Central memory CD8-positive, alpha-beta T cell (primary cell): ENCODE data around the gene RNF208.

ENCODE experiments used
- ATAC-seq: fragments of 150-1000 bp; cut with Tn5 transposase; replicated peaks from 2 replicates; pipeline ENCODE4 v1.10.0; 2022; ENCODE audit warnings: mild to moderate bottlenecking, moderate FRiP score, moderate number of reproducible peaks; ENCODE audit not compliant: poor library complexity, severe bottlenecking; ENCODE audit errors: extremely low read depth
- DNase-seq, 2 donors: peaks; one replicate each; pipeline ENCODE4 v3.0.0; 2021; ENCODE audit warnings: low spot score in 2 of 2
- H3K27ac Mint-ChIP-seq: one replicate; pipeline ENCODE4 v1.8.0; 2022; ENCODE audit warnings: low read depth, mild to moderate bottlenecking, moderate library complexity, mixed read lengths
- H3K27me3 Mint-ChIP-seq: one replicate; pipeline ENCODE4 v1.8.0; 2022; ENCODE audit warnings: mixed read lengths
- H3K36me3 Mint-ChIP-seq: one replicate; pipeline ENCODE4 v1.8.0; 2022; ENCODE audit warnings: mild to moderate bottlenecking, moderate library complexity, mixed read lengths; ENCODE audit not compliant: insufficient read depth
- H3K4me1 Mint-ChIP-seq: one replicate; pipeline ENCODE4 v1.8.0; 2022; ENCODE audit warnings: mixed read lengths
- H3K4me3 Mint-ChIP-seq: one replicate; pipeline ENCODE4 v1.8.0; 2022; ENCODE audit warnings: mild to moderate bottlenecking, moderate library complexity, mixed read lengths
- H3K9me3 Mint-ChIP-seq: one replicate; pipeline ENCODE4 v1.8.0; 2022; ENCODE audit warnings: mixed read lengths

Gene RNF208

DNA sequence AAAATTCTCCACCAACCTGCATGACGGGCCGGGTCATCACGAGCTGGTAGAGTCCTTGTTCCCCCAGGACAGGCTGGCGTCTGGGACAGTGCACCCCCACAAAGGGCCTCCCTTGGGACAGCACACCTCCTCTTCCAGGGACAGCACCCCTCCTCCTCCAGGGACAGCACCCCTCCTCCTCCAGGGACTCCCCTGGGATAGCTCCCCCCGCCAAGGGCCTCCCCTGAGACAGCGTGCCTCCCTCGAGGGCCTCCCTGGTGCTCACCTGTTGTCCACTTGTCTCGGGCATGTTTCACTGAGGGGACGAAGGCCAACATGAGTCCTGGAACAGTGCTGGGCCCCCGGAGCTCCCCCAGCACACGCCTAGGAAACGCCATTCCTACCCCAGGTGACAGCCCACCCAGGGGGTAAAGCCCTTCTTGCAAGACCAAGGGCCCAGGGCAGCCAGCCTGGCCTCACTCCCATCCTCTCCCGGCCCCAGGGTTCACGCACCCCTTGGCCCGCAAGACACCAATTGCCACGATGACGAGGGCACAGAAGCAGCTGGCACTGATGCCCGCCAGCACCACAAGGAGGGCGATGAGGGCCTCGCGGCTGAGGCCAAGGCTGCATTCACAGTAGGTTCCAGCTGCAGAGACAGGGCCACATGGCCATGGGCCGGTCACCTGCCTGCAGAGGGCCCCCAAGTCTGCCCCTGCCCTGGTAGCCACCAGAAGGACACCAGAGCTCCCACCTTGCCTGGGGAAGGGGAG lies 50.7 kb downstream of the RNF208 start:
- no peaks in the 10 kb centered on the region for H3K9me3 Mint-ChIP-seq
- ATAC-seq (no peak), DNase-seq (no peak)
- H3K4me1 Mint-ChIP-seq, result peaks cover 7% of the 10 kb centered on the region
- H3K36me3 Mint-ChIP-seq, result peaks cover 6% of the 10 kb centered on the region
- H3K27ac Mint-ChIP-seq, result no peak overlapping the region
- peaks cover 16% of the 10 kb centered on the region for H3K27me3 Mint-ChIP-seq
- H3K4me3 Mint-ChIP-seq, result peak overlapping the region; percentile 11

DNA sequence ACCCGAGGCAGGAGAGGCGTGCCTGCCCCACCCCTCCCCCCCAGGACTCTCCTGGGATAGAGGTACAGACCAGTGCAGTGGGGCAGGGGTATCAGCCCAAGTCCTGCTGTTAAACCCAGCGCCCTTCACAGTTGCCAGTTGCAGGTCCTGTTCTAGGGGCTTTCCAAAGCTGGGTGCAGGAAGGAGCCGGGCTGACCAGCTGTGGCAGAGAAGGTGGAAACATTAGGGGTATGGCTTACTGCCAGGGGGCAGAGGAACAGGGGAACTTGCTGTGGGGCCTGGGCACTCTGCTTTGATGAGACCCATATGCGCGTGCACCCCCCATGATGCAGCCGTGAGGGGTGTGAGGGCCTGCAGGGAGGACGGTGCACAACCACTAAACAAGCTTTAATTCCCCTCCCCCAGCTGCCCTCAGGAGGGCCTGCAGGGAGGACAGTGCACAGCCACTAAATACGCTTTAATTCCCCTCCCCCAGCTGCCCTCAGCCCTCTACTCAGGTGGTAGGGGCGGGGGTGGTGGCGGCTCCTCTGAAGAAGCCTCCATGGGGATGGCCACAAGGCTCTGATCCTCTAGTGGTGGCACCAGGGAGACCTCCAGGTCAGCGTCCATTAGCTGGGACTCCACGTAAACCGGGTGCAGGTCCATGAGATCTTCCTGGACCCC lies 51.4 kb downstream of the RNF208 start:
- DNase-seq (no peak), ATAC-seq (no peak)
- Mint-ChIP-seq H3K36me3 (peaks cover 5% of the 10 kb centered on the region), H3K27me3 (peaks cover 24% of the 10 kb centered on the region), H3K4me3 (no peak overlapping the region), H3K4me1 (peaks cover 3% of the 10 kb centered on the region), H3K27ac (no peak overlapping the region), H3K9me3 (no peaks in the 10 kb centered on the region)
